ENCODE measurements around the gene ECT2.
"Not testable (repeated sequence)": the region's sequence is repeated elsewhere in the genome, so short reads cannot be mapped to it uniquely, and the experiment has no call there.

Gene ECT2

GRCh38 chr3:172709774-172710663 lies 40.5 kb upstream of the ECT2 start:
- peak; percentile 77 for DNase-seq (ENCODE audit: low read depth)
- H3K9ac ChIP-seq (ENCODE audit: low read length), result peak overlapping the region; percentile 91
- peak overlapping the region; percentile 99 for H3K4me3 ChIP-seq (ENCODE audit: low read length)
- peaks cover 29% of the 10 kb centered on the region for H3K4me1 ChIP-seq (ENCODE audit: control insufficient read depth, insufficient read depth, low read length)
- no peaks in the 10 kb centered on the region for H3K27me3 ChIP-seq (replicated peaks; ENCODE audit: control insufficient read depth, insufficient read depth, low read length)
- H3K36me3 ChIP-seq (ENCODE audit: control insufficient read depth, insufficient read depth, low read length, severe bottlenecking), result no peaks in the 10 kb centered on the region
- H3K9me3 ChIP-seq (ENCODE audit: control insufficient read depth, low read length), result no peaks in the 10 kb centered on the region

- Histone ChIP-seq H3K9me3 (ENCODE audit: control insufficient read depth, low read length) (no peaks in the 10 kb centered on the region), H3K27me3 (replicated peaks; ENCODE audit: control insufficient read depth, insufficient read depth, low read length) (peaks cover under 1% of the 10 kb centered on the region), H3K36me3 (ENCODE audit: control insufficient read depth, insufficient read depth, low read length, severe bottlenecking) (no peaks in the 10 kb centered on the region), H3K4me1 (ENCODE audit: control insufficient read depth, insufficient read depth, low read length) (peaks cover 29% of the 10 kb centered on the region), H3K9ac (ENCODE audit: low read length) (peak within 1 kb of the TSS; percentile 91), H3K4me3 (ENCODE audit: low read length) (peak within 1 kb of the TSS; percentile 99)
- DNase-seq (ENCODE audit: low read depth), result peak; percentile 98
These were observed 39.7 kb upstream of the ECT2 start, which contains the start of gene NCEH1 for GRCh38 chr3:172710664-172711453. NCEH1 (minus strand) TSS chr3:172711067; CDS start chr3:172710984, 83 bp downstream.

- Histone ChIP-seq H3K27me3 (replicated peaks; ENCODE audit: control insufficient read depth, insufficient read depth, low read length) (peaks cover 5% of the 10 kb centered on the region), H3K4me3 (ENCODE audit: low read length) (peak overlapping the region; percentile 99), H3K4me1 (ENCODE audit: control insufficient read depth, insufficient read depth, low read length) (peaks cover 29% of the 10 kb centered on the region), H3K9ac (ENCODE audit: low read length) (peak overlapping the region; percentile 47), H3K36me3 (ENCODE audit: control insufficient read depth, insufficient read depth, low read length, severe bottlenecking) (no peaks in the 10 kb centered on the region), H3K9me3 (ENCODE audit: control insufficient read depth, low read length) (no peaks in the 10 kb centered on the region)
- DNase-seq (ENCODE audit: low read depth), result no peak
These were observed 39.1 kb upstream of the ECT2 start for GRCh38 chr3:172711454-172711795.

- Histone ChIP-seq H3K27me3 (replicated peaks; ENCODE audit: control insufficient read depth, insufficient read depth, low read length) (peaks cover 7% of the 10 kb centered on the region), H3K4me1 (ENCODE audit: control insufficient read depth, insufficient read depth, low read length) (peaks cover 29% of the 10 kb centered on the region), H3K36me3 (ENCODE audit: control insufficient read depth, insufficient read depth, low read length, severe bottlenecking) (no peaks in the 10 kb centered on the region), H3K9ac (ENCODE audit: low read length) (no peak overlapping the region), H3K9me3 (ENCODE audit: control insufficient read depth, low read length) (peaks cover 4% of the 10 kb centered on the region), H3K4me3 (ENCODE audit: low read length) (peak overlapping the region; percentile 3)
- no peak for DNase-seq (ENCODE audit: low read depth)
These were observed 37.2 kb upstream of the ECT2 start for GRCh38 chr3:172713316-172713715.

GRCh38 chr3:172716476-172716875 lies 34.0 kb upstream of the ECT2 start:
- H3K9ac ChIP-seq (ENCODE audit: low read length), result no peak overlapping the region
- no peak overlapping the region for H3K4me3 ChIP-seq (ENCODE audit: low read length)
- H3K4me1 ChIP-seq (ENCODE audit: control insufficient read depth, insufficient read depth, low read length), result peaks cover 12% of the 10 kb centered on the region
- H3K27me3 ChIP-seq (replicated peaks; ENCODE audit: control insufficient read depth, insufficient read depth, low read length), result peaks cover 7% of the 10 kb centered on the region
- peaks cover 18% of the 10 kb centered on the region for H3K9me3 ChIP-seq (ENCODE audit: control insufficient read depth, low read length)
- DNase-seq (ENCODE audit: low read depth), result no peak
- no peaks in the 10 kb centered on the region for H3K36me3 ChIP-seq (ENCODE audit: control insufficient read depth, insufficient read depth, low read length, severe bottlenecking)

GRCh38 chr3:172717493-172718088 lies 32.9 kb upstream of the ECT2 start:
- DNase-seq (ENCODE audit: low read depth), result no peak
- H3K36me3 ChIP-seq (ENCODE audit: control insufficient read depth, insufficient read depth, low read length, severe bottlenecking), result no peaks in the 10 kb centered on the region
- H3K9ac ChIP-seq (ENCODE audit: low read length), result no peak overlapping the region
- H3K27me3 ChIP-seq (replicated peaks; ENCODE audit: control insufficient read depth, insufficient read depth, low read length), result peaks cover 7% of the 10 kb centered on the region
- peaks cover 8% of the 10 kb centered on the region for H3K4me1 ChIP-seq (ENCODE audit: control insufficient read depth, insufficient read depth, low read length)
- H3K9me3 ChIP-seq (ENCODE audit: control insufficient read depth, low read length), result peaks cover 18% of the 10 kb centered on the region
- no peak overlapping the region for H3K4me3 ChIP-seq (ENCODE audit: low read length)

GRCh38 chr3:172722536-172723040 lies 27.9 kb upstream of the ECT2 start:
- not testable (repeated sequence) for H3K9ac ChIP-seq (ENCODE audit: low read length); H3K36me3 ChIP-seq (ENCODE audit: control insufficient read depth, insufficient read depth, low read length, severe bottlenecking); DNase-seq (ENCODE audit: low read depth); H3K27me3 ChIP-seq (replicated peaks; ENCODE audit: control insufficient read depth, insufficient read depth, low read length); H3K4me3 ChIP-seq (ENCODE audit: low read length)
- Histone ChIP-seq H3K9me3 (ENCODE audit: control insufficient read depth, low read length) (peaks cover 26% of the 10 kb centered on the region), H3K4me1 (ENCODE audit: control insufficient read depth, insufficient read depth, low read length) (peaks cover 11% of the 10 kb centered on the region)

- Histone ChIP-seq H3K36me3 (ENCODE audit: control insufficient read depth, insufficient read depth, low read length, severe bottlenecking) (no peaks in the 10 kb centered on the region), H3K4me1 (ENCODE audit: control insufficient read depth, insufficient read depth, low read length) (peaks cover 11% of the 10 kb centered on the region), H3K9me3 (ENCODE audit: control insufficient read depth, low read length) (peaks cover 8% of the 10 kb centered on the region), H3K27me3 (replicated peaks; ENCODE audit: control insufficient read depth, insufficient read depth, low read length) (no peaks in the 10 kb centered on the region), H3K9ac (ENCODE audit: low read length) (no peak overlapping the region), H3K4me3 (ENCODE audit: low read length) (no peak overlapping the region)
- peak; percentile 74 for DNase-seq (ENCODE audit: low read depth)
These were observed 24.1 kb upstream of the ECT2 start for GRCh38 chr3:172726380-172726779.

GRCh38 chr3:172735014-172735413 lies 15.5 kb upstream of the ECT2 start:
- Histone ChIP-seq H3K9me3 (ENCODE audit: control insufficient read depth, low read length) (no peaks in the 10 kb centered on the region), H3K4me3 (ENCODE audit: low read length) (no peak overlapping the region), H3K27me3 (replicated peaks; ENCODE audit: control insufficient read depth, insufficient read depth, low read length) (no peaks in the 10 kb centered on the region), H3K9ac (ENCODE audit: low read length) (no peak overlapping the region), H3K4me1 (ENCODE audit: control insufficient read depth, insufficient read depth, low read length) (no peaks in the 10 kb centered on the region), H3K36me3 (ENCODE audit: control insufficient read depth, insufficient read depth, low read length, severe bottlenecking) (no peaks in the 10 kb centered on the region)
- no peak for DNase-seq (ENCODE audit: low read depth)

GRCh38 chr3:172739462-172739861 lies 11.1 kb upstream of the ECT2 start:
- DNase-seq (ENCODE audit: low read depth), result no peak
- H3K9me3 ChIP-seq (ENCODE audit: control insufficient read depth, low read length), result no peaks in the 10 kb centered on the region

GRCh38 chr3:172746475-172746874 lies 4.1 kb upstream of the ECT2 start:
- no peaks in the 10 kb centered on the region for H3K9me3 ChIP-seq (ENCODE audit: control insufficient read depth, low read length)
- H3K9ac ChIP-seq (ENCODE audit: low read length), result no peak overlapping the region
- DNase-seq (ENCODE audit: low read depth), result peak; percentile 41
- H3K4me3 ChIP-seq (ENCODE audit: low read length), result no peak overlapping the region
- H3K27me3 ChIP-seq (replicated peaks; ENCODE audit: control insufficient read depth, insufficient read depth, low read length), result no peaks in the 10 kb centered on the region
- peaks cover 15% of the 10 kb centered on the region for H3K4me1 ChIP-seq (ENCODE audit: control insufficient read depth, insufficient read depth, low read length)
- no peaks in the 10 kb centered on the region for H3K36me3 ChIP-seq (ENCODE audit: control insufficient read depth, insufficient read depth, low read length, severe bottlenecking)

More at GRCh38 chr3:172739462-172739861, 11.1 kb upstream of the ECT2 start:
- no peak overlapping the region for H3K4me3 ChIP-seq (ENCODE audit: low read length)
- no peaks in the 10 kb centered on the region for H3K36me3 ChIP-seq (ENCODE audit: control insufficient read depth, insufficient read depth, low read length, severe bottlenecking)
- no peaks in the 10 kb centered on the region for H3K27me3 ChIP-seq (replicated peaks; ENCODE audit: control insufficient read depth, insufficient read depth, low read length)
- H3K9ac ChIP-seq (ENCODE audit: low read length), result no peak overlapping the region
- H3K4me1 ChIP-seq (ENCODE audit: control insufficient read depth, insufficient read depth, low read length), result no peaks in the 10 kb centered on the region
